OCI-LY1 (cell line): ENCODE results near the gene C9orf72.

Experiments
- EZH2 ChIP-seq: fragments of 200-600 bp; sonication (generic), shearing (Covaris generic); IDR thresholded peaks from 2 replicates; pipeline ENCODE4 v1.8.0; 2017; ENCODE audit warnings: borderline replicate concordance, mixed run types, mild to moderate bottlenecking, antibody characterized with exemption, low read length, moderate library complexity, mixed read lengths
- TF ChIP-seq, protein P1 (sequence below): fragments of 200-600 bp; sonication (generic), shearing (Covaris generic); IDR thresholded peaks from 2 replicates; pipeline ENCODE4 v1.5.1; 2017; ENCODE audit warnings: mild to moderate bottlenecking, antibody characterized with exemption, low read length, moderate library complexity, mixed read lengths

DNA sequence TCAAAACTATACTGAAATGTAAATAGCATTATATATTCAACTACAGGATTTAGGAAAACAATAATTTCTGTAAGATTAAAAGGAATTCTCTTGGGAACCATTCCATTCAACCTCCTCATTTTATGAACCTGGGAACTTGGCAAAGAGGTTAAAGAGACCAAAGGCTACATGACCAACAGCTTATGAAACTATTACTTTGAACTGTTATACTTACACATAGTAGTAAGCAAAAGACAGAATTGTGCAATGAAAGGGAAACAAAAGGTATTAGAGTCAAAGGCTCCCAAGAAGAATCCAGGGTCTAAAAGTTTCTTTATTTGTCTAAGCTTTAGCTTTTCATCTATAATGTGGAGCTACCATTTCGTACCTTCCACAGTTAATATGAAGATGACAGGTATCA lies 7.2 kb downstream of the C9orf72 start:
- TF ChIP-seq, protein P1, sequence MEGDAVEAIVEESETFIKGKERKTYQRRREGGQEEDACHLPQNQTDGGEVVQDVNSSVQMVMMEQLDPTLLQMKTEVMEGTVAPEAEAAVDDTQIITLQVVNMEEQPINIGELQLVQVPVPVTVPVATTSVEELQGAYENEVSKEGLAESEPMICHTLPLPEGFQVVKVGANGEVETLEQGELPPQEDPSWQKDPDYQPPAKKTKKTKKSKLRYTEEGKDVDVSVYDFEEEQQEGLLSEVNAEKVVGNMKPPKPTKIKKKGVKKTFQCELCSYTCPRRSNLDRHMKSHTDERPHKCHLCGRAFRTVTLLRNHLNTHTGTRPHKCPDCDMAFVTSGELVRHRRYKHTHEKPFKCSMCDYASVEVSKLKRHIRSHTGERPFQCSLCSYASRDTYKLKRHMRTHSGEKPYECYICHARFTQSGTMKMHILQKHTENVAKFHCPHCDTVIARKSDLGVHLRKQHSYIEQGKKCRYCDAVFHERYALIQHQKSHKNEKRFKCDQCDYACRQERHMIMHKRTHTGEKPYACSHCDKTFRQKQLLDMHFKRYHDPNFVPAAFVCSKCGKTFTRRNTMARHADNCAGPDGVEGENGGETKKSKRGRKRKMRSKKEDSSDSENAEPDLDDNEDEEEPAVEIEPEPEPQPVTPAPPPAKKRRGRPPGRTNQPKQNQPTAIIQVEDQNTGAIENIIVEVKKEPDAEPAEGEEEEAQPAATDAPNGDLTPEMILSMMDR = no peak
- TF ChIP-seq EZH2 = no peak
